ENCODE measurements around the gene ACOT7. TPM values are rescaled to one million over a fixed set of nuclear protein-coding genes. Genes with fewer than 3 reads are reported as not detected.
A peak's percentile ranks its signal among the peaks of the same experiment; 100 is the strongest.

Gene ACOT7
- total RNA-seq, 1 donor from 2014 or later = 107 TPM

GRCh38 chr1:6317098-6317760 lies 76.3 kb downstream of the ACOT7 start:
- Mint-ChIP-seq H3K4me3 (no peak overlapping the region), H3K36me3 (ENCODE audit: low read depth) (peaks cover 10% of the 10 kb centered on the region), H3K27me3 (ENCODE audit: low read depth) (no peaks in the 10 kb centered on the region), H3K27ac (ENCODE audit: unreplicated experiment) (no peak overlapping the region), H3K4me1 (no peaks in the 10 kb centered on the region), H3K9me3 (no peaks in the 10 kb centered on the region)
- no peak for DNase-seq (ENCODE audit: low read depth, low spot score)
- TF ChIP-seq, protein P1, sequence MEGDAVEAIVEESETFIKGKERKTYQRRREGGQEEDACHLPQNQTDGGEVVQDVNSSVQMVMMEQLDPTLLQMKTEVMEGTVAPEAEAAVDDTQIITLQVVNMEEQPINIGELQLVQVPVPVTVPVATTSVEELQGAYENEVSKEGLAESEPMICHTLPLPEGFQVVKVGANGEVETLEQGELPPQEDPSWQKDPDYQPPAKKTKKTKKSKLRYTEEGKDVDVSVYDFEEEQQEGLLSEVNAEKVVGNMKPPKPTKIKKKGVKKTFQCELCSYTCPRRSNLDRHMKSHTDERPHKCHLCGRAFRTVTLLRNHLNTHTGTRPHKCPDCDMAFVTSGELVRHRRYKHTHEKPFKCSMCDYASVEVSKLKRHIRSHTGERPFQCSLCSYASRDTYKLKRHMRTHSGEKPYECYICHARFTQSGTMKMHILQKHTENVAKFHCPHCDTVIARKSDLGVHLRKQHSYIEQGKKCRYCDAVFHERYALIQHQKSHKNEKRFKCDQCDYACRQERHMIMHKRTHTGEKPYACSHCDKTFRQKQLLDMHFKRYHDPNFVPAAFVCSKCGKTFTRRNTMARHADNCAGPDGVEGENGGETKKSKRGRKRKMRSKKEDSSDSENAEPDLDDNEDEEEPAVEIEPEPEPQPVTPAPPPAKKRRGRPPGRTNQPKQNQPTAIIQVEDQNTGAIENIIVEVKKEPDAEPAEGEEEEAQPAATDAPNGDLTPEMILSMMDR (conservative IDR thresholded peaks at IDR 0.05) = no peak

- TF ChIP-seq, protein P1 (conservative IDR thresholded peaks at IDR 0.05) = no peak
- Mint-ChIP-seq H3K27me3 (ENCODE audit: low read depth) (no peaks in the 10 kb centered on the region), H3K4me1 (no peaks in the 10 kb centered on the region), H3K4me3 (no peak overlapping the region), H3K36me3 (ENCODE audit: low read depth) (peaks cover 10% of the 10 kb centered on the region), H3K9me3 (no peaks in the 10 kb centered on the region), H3K27ac (ENCODE audit: unreplicated experiment) (no peak overlapping the region)
- no peak for DNase-seq (ENCODE audit: low read depth, low spot score)
These were observed 77.1 kb downstream of the ACOT7 start for GRCh38 chr1:6316240-6317097.

- Mint-ChIP-seq H3K4me1 (no peaks in the 10 kb centered on the region), H3K9me3 (no peaks in the 10 kb centered on the region), H3K27me3 (ENCODE audit: low read depth) (no peaks in the 10 kb centered on the region), H3K4me3 (no peak overlapping the region), H3K36me3 (ENCODE audit: low read depth) (peaks cover 15% of the 10 kb centered on the region), H3K27ac (ENCODE audit: unreplicated experiment) (no peak overlapping the region)
- DNase-seq (ENCODE audit: low read depth, low spot score) = no peak
- TF ChIP-seq, protein P1 (conservative IDR thresholded peaks at IDR 0.05) = no peak
These were observed 79.1 kb downstream of the ACOT7 start for GRCh38 chr1:6314503-6314902.

GRCh38 chr1:6313393-6314200 lies 80.0 kb downstream of the ACOT7 start:
- H3K27me3 Mint-ChIP-seq (ENCODE audit: low read depth) = no peaks in the 10 kb centered on the region
- no peak for DNase-seq (ENCODE audit: low read depth, low spot score)
- H3K9me3 Mint-ChIP-seq = no peaks in the 10 kb centered on the region
- no peak overlapping the region for H3K27ac Mint-ChIP-seq (ENCODE audit: unreplicated experiment)
- no peaks in the 10 kb centered on the region for H3K4me1 Mint-ChIP-seq
- H3K4me3 Mint-ChIP-seq = no peak overlapping the region
- TF ChIP-seq, protein P1 (conservative IDR thresholded peaks at IDR 0.05) = no peak
- H3K36me3 Mint-ChIP-seq (ENCODE audit: low read depth) = peaks cover 16% of the 10 kb centered on the region

- TF ChIP-seq, protein P1 (conservative IDR thresholded peaks at IDR 0.05) = no peak
- Mint-ChIP-seq H3K27me3 (ENCODE audit: low read depth) (no peaks in the 10 kb centered on the region), H3K4me1 (no peaks in the 10 kb centered on the region), H3K36me3 (ENCODE audit: low read depth) (peaks cover 33% of the 10 kb centered on the region), H3K27ac (ENCODE audit: unreplicated experiment) (peak overlapping the region; percentile 70), H3K9me3 (no peaks in the 10 kb centered on the region), H3K4me3 (no peak overlapping the region)
- no peak for DNase-seq (ENCODE audit: low read depth, low spot score)
These were observed 83.3 kb downstream of the ACOT7 start for GRCh38 chr1:6310116-6310848.

All from neural crest cell (in vitro differentiated cells).